Measurements from ENCODE around the gene CDK18. TPM values are rescaled to one million over a fixed set of nuclear protein-coding genes. Genes with fewer than 3 reads are reported as not detected.

The CDK18 gene
- total and polyA plus RNA-seq, 12 donors: 41.4 to 199 (median 159) TPM

DNA sequence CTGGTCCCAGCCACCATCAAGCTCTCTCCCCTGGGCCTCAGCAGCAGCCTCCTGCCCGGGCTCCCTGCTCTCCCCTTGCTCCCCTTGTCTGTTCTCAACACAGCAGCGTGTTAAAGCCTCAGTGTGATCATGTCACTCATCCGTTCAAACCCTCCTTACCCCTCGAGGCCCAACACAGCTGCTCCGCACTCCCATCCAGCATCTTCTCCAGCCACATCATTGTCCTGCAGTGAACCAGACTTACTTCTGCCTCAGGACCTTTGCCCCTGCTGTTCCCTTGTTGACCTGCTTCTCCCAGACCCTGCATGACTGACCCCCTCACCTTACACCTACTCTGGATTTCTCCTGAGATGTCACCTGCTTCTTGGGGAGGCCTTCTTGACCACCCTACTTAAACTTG lies 13.3 kb downstream of the CDK18 start:
- Histone ChIP-seq H3K4me3 (no peak overlapping the region), H3K27ac (peak overlapping the region in 8 of 10 donors; percentile 32 to 94 (median 89)), H3K36me3 (no peaks in the 10 kb centered on the region), H3K27me3 (no peaks in the 10 kb centered on the region), H3K9me3 (no peaks in the 10 kb centered on the region), H3K4me1 (peaks cover 40 to 100% (median 85%) of the 10 kb centered on the region in 9 donors)
- WGBS, 2 donors: 84 to 87% methylated on average over 5 of the region's 5 CpGs
- intact Hi-C loops (cut with DNase I): loop anchor here in 1 of 10 donors (2.0 kb wide), 1 partner anchor 23 kb away; no protein-coding TSS in a partner anchor
- no peak for DNase-seq
- TF ChIP-seq CTCF (IDR thresholded peaks at IDR 0.05): no peak
- ATAC-seq: no peak

DNA sequence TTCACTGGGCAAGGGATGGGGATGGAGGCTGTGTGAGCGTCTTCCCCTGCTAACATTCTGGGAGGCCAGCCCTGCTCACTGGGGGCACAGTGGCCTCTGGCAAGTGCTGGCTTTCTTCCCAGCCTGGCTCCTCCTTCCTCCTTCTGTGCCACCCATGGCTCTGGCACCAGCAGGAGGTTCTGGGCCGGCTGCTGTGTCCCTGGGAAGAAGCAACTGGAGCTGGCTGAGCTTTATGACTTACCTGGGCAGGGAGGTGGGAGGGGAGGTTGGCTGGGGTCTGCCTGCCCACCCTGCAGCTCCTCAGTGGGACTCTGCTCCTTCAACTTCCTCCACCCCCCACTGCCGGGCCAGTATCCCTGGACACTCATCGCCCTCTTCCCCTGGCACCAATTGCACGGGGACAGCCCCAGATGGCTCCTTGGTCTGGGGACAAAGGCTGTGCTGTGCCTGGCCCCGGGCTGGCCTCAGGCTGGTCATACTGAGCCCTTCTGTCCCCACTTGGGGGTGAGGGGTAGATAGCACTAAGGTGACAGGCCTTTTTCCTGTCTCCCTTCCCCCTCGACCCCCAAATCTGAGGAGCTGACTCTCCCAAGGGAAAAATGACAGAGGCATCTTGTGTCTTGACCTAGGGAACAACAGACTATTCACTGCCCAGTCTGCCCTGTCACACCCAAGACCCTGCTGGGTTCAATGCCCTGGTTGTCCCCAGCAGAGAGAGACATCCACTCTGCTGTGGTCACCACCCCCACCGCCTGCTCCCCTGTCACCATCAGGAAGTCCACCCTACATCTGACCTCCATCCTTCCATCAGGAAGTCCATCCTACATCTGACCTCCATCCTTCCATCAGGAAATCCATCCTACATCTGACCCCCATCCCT lies 14.4 kb downstream of the CDK18 start:
- H3K27ac ChIP-seq: peak overlapping the region in 8 of 10 donors; percentile 13 to 94 (median 61)
- WGBS, 2 donors: 44 to 68% methylated on average over 8 of the region's 8 CpGs
- H3K36me3 ChIP-seq: peaks cover 0 to 9% (median 0%) of the 10 kb centered on the region in 9 donors
- DNase-seq (peak in 1 of 2 donors; percentile 43), ATAC-seq (peak in 4 of 8 donors; percentile 14 to 29 (median 19))
- H3K4me1 ChIP-seq: peaks cover 31 to 100% (median 83%) of the 10 kb centered on the region in 9 donors
- H3K9me3 ChIP-seq: no peaks in the 10 kb centered on the region
- no peak for TF ChIP-seq CTCF (IDR thresholded peaks at IDR 0.05)
- H3K27me3 ChIP-seq: no peaks in the 10 kb centered on the region
- H3K4me3 ChIP-seq: no peak overlapping the region
- intact Hi-C loops (cut with DNase I): loop anchor here in 1 of 10 donors (2.0 kb wide), 1 partner anchor 24 kb away; no protein-coding TSS in a partner anchor

GRCh38 chr1:205519541-205520131 lies 15.2 kb downstream of the CDK18 start:
- 17 to 18% methylated on average over 6 of the region's 6 CpGs for WGBS, 2 donors
- Histone ChIP-seq H3K4me1 (peaks cover 28 to 99% (median 78%) of the 10 kb centered on the region in 9 donors), H3K27me3 (no peaks in the 10 kb centered on the region), H3K27ac (peak overlapping the region in 8 of 10 donors; percentile 10 to 94 (median 50)), H3K36me3 (peaks cover 0 to 16% (median 0%) of the 10 kb centered on the region in 9 donors), H3K4me3 (no peak overlapping the region), H3K9me3 (no peaks in the 10 kb centered on the region)
- no peak for TF ChIP-seq CTCF (IDR thresholded peaks at IDR 0.05)
- DNase-seq (peak in 1 of 2 donors; percentile 49), ATAC-seq (peak in 7 of 8 donors; percentile 11 to 63 (median 38))
- intact Hi-C loops (cut with DNase I): loop anchor here in 1 of 10 donors (2.0 kb wide), 1 partner anchor 25 kb away; no protein-coding TSS in a partner anchor

DNA sequence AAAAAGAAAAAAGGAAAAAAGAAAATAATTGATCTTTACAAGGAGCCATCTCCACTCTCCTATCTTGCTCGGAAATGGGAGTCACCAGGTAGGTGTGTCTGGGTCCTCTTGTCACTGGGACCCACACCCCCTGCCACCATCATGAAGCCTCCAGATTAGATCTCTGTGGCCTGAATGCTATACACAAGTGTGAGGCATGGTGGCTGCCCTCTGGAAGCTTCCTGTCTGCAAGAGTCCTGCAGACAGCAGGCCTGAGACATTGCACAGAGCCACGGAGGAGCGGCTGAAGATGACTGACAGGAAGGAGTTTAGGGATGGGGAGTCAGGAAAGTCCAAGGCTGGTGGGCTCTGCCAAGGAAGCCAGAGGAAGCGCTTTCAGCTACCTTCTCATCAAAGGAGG lies 16.2 kb downstream of the CDK18 start:
- ATAC-seq: no peak
- TF ChIP-seq CTCF (IDR thresholded peaks at IDR 0.05): no peak
- Histone ChIP-seq H3K27me3 (no peaks in the 10 kb centered on the region), H3K9me3 (no peaks in the 10 kb centered on the region), H3K4me1 (peaks cover 25 to 99% (median 77%) of the 10 kb centered on the region in 9 donors), H3K27ac (peak overlapping the region in 3 of 10 donors; percentile 13 to 94 (median 62)), H3K36me3 (peaks cover 0 to 27% (median 0%) of the 10 kb centered on the region in 9 donors), H3K4me3 (no peak overlapping the region)
- no peak for DNase-seq
- 95 to 98% methylated on average over 4 of the region's 4 CpGs for WGBS, 2 donors
- intact Hi-C loops (cut with DNase I): no loop called here
